Karpas-422 (cell line): ENCODE results near the gene ZNF330. TPM values are rescaled to one million over a fixed set of nuclear protein-coding genes. Genes with fewer than 3 reads are reported as not detected.

Source experiments
- DNase-seq: peaks from one replicate; pipeline ENCODE4 v3.0.0-alpha.2; 2015
- H2AFZ ChIP-seq: fragments of 200-600 bp; sonication (generic); 2 replicates; pipeline ENCODE4 v1.6.1; 2014; ENCODE audit warnings: antibody characterized with exemption, low read length, mixed read lengths
- H3K27ac ChIP-seq: fragments of 200-600 bp; sonication (generic); 2 replicates; pipeline ENCODE4 v1.5.1; 2014; ENCODE audit warnings: mild to moderate bottlenecking, low read length, moderate library complexity
- H3K27me3 ChIP-seq: fragments of 200-600 bp; sonication (generic); 2 replicates; pipeline ENCODE4 v1.6.1; 2014; ENCODE audit warnings: low read length, mixed read lengths
- H3K36me3 ChIP-seq: fragments of 200-600 bp; sonication (generic); 2 replicates; pipeline ENCODE4 v1.6.1; 2014; ENCODE audit warnings: low read length, mixed read lengths; ENCODE audit not compliant: insufficient read depth
- H3K4me1 ChIP-seq: fragments of 200-600 bp; sonication (generic); 2 replicates; pipeline ENCODE4 v1.6.1; 2014; ENCODE audit warnings: mild to moderate bottlenecking, low read length, mixed read lengths
- H3K4me2 ChIP-seq: fragments of 200-600 bp; sonication (generic); 2 replicates; pipeline ENCODE4 v1.6.1; 2014; ENCODE audit warnings: low read length, low read depth, mild to moderate bottlenecking; ENCODE audit not compliant: poor library complexity, severe bottlenecking
- H3K4me3 ChIP-seq: fragments of 200-600 bp; sonication (generic); 2 replicates; pipeline ENCODE4 v1.5.1; 2014; ENCODE audit warnings: mild to moderate bottlenecking, antibody characterized with exemption, low read length, mixed read lengths
- H3K79me2 ChIP-seq: fragments of 200-600 bp; sonication (generic); 2 replicates; pipeline ENCODE4 v1.6.1; 2014; ENCODE audit warnings: mild to moderate bottlenecking, low read length, mixed read lengths
- H3K9ac ChIP-seq: fragments of 200-600 bp; sonication (generic); 2 replicates; pipeline ENCODE4 v1.6.0; 2014; ENCODE audit warnings: low read length
- H3K9me2 ChIP-seq: fragments of 200-600 bp; sonication (generic), shearing (Covaris generic); replicated peaks from 2 replicates; pipeline ENCODE4 v1.6.0; 2014; ENCODE audit warnings: mild to moderate bottlenecking, low read length, moderate library complexity; ENCODE audit not compliant: insufficient read depth
- H3K9me3 ChIP-seq: fragments of 300-700, 200-600 bp; sonication (generic); 2 replicates; pipeline ENCODE4 v1.6.1; 2014; ENCODE audit warnings: low read length, mixed read lengths
- H4K20me1 ChIP-seq: fragments of 200-600 bp; sonication (generic); 2 replicates; pipeline ENCODE4 v1.6.1; 2014; ENCODE audit warnings: mild to moderate bottlenecking, antibody characterized with exemption, low read length, low read depth; ENCODE audit not compliant: insufficient read depth
- total RNA-seq: library from RNA; depleted of rRNA; stranded (reverse); fragments of >200 nt; shearing (Covaris generic); gene quantifications from 2 replicates; pipeline ENCODE4 v1.2.3, GENCODE V29; 2014; ENCODE audit warnings: low replicate concordance

The ZNF330 gene
- total RNA-seq, 1 experiment from 2014 or later: 53.6 TPM

GRCh38 chr4:141193516-141194034, 27.1 kb upstream of the ZNF330 start:
- Histone ChIP-seq H3K4me3 (no peak overlapping the region), H3K27ac (no peak overlapping the region)

GRCh38 chr4:141195095-141195707, 25.5 kb upstream of the ZNF330 start:
- Histone ChIP-seq H3K9me3 (no peaks in the 10 kb centered on the region), H3K27me3 (no peaks in the 10 kb centered on the region), H3K27ac (no peak overlapping the region), H4K20me1 (no peaks in the 10 kb centered on the region), H3K36me3 (no peaks in the 10 kb centered on the region), H3K4me3 (no peak overlapping the region), H3K9me2 (no peaks in the 10 kb centered on the region), H3K9ac (no peak overlapping the region), H3K79me2 (no peaks in the 10 kb centered on the region), H2AFZ (no peak overlapping the region), H3K4me1 (no peaks in the 10 kb centered on the region), H3K4me2 (no peak overlapping the region)
- no peak for DNase-seq

More at GRCh38 chr4:141193516-141194034, 27.1 kb upstream of the ZNF330 start:
- no peak overlapping the region for H3K4me2 ChIP-seq
- H3K9me3 ChIP-seq: no peaks in the 10 kb centered on the region
- H3K79me2 ChIP-seq: no peaks in the 10 kb centered on the region
- H3K27me3 ChIP-seq: no peaks in the 10 kb centered on the region
- no peak overlapping the region for H2AFZ ChIP-seq
- no peaks in the 10 kb centered on the region for H4K20me1 ChIP-seq
- DNase-seq: no peak
- H3K9me2 ChIP-seq: no peaks in the 10 kb centered on the region
- no peaks in the 10 kb centered on the region for H3K4me1 ChIP-seq
- no peak overlapping the region for H3K9ac ChIP-seq
- no peaks in the 10 kb centered on the region for H3K36me3 ChIP-seq

DNA sequence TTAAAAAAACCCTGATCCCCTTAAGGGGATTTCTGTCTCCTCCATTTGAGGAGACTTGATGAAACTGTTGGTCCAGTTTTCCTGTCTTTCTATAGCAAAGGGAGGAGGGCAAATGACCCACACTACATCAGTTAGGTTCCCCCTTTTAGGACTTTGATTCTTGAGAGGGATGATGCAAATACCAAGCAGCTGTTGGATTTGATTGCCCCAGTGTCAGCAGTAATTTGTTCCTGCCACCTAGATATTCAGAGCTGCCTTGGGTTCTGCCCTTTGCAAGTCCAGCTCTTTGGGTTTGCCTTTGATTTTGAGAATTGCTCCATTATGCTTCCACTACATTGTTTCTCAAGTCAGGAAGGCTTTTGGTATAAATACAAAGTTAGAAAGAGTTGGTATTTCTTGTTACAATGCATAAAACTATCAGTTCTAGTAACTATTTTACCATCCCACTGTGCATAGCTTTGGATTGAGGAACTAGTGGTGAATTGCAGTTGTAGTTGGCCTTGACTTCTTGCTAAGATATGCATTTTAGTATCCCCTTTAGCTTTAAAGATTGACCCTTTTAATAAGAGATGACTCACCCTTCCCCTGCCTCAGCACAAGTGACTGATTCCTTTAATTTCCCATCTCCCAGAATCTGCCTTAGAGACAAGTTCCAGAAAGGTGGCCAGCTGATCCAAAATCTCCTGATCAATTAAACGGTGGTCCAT, 24.3 kb upstream of the ZNF330 start:
- H3K4me2 ChIP-seq: no peak overlapping the region
- H3K9me3 ChIP-seq: no peaks in the 10 kb centered on the region
- DNase-seq: no peak
- no peaks in the 10 kb centered on the region for H3K36me3 ChIP-seq
- H3K4me3 ChIP-seq: no peak overlapping the region
- H4K20me1 ChIP-seq: no peaks in the 10 kb centered on the region
- no peak overlapping the region for H2AFZ ChIP-seq
- H3K4me1 ChIP-seq: no peaks in the 10 kb centered on the region
- no peak overlapping the region for H3K9ac ChIP-seq
- no peak overlapping the region for H3K27ac ChIP-seq
- H3K27me3 ChIP-seq: no peaks in the 10 kb centered on the region
- no peaks in the 10 kb centered on the region for H3K79me2 ChIP-seq
- H3K9me2 ChIP-seq: no peaks in the 10 kb centered on the region

GRCh38 chr4:141207961-141208360, 12.7 kb upstream of the ZNF330 start:
- Histone ChIP-seq H3K27me3 (no peaks in the 10 kb centered on the region), H3K9me2 (no peaks in the 10 kb centered on the region), H4K20me1 (no peaks in the 10 kb centered on the region), H3K79me2 (no peaks in the 10 kb centered on the region), H2AFZ (no peak overlapping the region), H3K4me3 (no peak overlapping the region), H3K27ac (no peak overlapping the region), H3K4me2 (no peak overlapping the region), H3K9ac (no peak overlapping the region), H3K4me1 (no peaks in the 10 kb centered on the region; the same call in 1 of the 2 replicates), H3K36me3 (no peaks in the 10 kb centered on the region), H3K9me3 (no peaks in the 10 kb centered on the region)
- no peak for DNase-seq

DNA sequence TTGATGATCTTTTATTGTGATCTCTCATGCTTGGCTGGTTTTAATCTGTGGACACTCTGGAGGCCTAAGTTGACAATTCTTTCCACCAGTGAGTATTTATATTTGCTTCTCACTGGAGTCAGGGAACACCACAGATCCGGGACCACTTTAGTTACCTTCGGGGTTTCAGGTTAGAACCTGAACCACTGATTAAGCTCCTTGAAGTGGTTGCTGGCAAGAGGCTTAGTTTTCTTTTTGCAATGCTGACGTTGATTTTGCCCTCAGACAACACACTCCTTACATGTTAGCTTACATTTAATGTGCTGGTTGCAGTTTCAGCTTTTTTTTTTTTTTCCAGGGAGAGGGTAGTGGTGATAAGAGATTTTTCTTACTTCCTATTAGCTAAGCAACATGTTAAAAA, 10.5 kb upstream of the ZNF330 start:
- Histone ChIP-seq H3K79me2 (no peaks in the 10 kb centered on the region), H3K9me2 (no peaks in the 10 kb centered on the region), H4K20me1 (no peaks in the 10 kb centered on the region), H3K9me3 (no peaks in the 10 kb centered on the region), H3K4me1 (no peaks in the 10 kb centered on the region; the same call in 1 of the 2 replicates), H3K27ac (no peak overlapping the region), H3K36me3 (no peaks in the 10 kb centered on the region), H3K9ac (no peak overlapping the region), H3K4me2 (no peak overlapping the region), H3K4me3 (no peak overlapping the region), H2AFZ (no peak overlapping the region), H3K27me3 (no peaks in the 10 kb centered on the region)
- no peak for DNase-seq

DNA sequence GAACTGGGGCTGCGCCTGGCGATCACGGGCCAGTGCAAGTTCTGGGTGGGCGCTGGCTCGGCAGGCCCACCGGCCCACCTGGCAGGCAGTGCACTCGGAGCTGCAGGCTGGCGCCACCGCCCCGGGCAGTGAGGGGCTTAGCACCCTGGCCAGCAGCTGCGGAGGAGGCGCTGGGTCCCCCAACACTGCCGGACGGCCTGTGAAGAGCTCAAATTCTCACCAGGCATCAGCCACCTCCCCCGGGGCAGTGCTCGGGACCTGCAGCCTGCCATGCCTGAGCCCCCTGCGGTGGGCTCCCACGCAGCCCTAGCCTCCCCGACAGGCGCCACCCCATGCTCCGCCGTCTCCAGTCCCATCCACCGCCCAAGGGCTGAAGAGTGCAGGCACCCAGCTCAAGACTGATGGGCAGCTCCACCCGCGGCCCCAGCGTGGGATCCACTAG, 7.1 kb upstream of the ZNF330 start:
- Histone ChIP-seq H3K9ac (no peak overlapping the region), H3K79me2 (no peaks in the 10 kb centered on the region), H2AFZ (no peak overlapping the region), H3K9me2 (no peaks in the 10 kb centered on the region), H3K4me1 (no peaks in the 10 kb centered on the region; the same call in 1 of the 2 replicates), H3K36me3 (no peaks in the 10 kb centered on the region), H3K9me3 (no peaks in the 10 kb centered on the region), H3K27me3 (no peaks in the 10 kb centered on the region), H3K4me3 (no peak overlapping the region), H4K20me1 (no peaks in the 10 kb centered on the region), H3K27ac (no peak overlapping the region), H3K4me2 (no peak overlapping the region)
- DNase-seq: no peak

DNA sequence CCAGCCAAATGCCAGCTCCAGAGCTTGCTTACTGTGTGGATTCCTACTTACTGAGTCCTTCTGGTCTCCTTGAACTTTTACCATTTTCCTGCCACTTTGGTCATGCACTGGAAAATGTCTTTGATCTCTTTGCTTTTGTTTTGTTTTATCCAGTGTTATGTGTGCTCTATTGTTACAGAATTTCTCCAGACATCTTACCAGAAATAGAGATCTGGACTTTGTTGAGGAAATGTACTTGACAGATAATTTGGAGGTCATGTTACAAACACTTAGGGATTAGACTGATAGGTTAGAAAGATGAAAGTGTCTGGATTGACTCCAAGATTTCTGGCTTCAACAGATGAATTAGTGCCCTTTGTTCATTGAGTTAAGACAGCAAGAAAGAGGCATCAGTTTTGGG, 5.7 kb upstream of the ZNF330 start:
- no peaks in the 10 kb centered on the region for H3K79me2 ChIP-seq
- H3K27ac ChIP-seq: no peak overlapping the region
- no peak overlapping the region for H2AFZ ChIP-seq
- H4K20me1 ChIP-seq: no peaks in the 10 kb centered on the region
- H3K9ac ChIP-seq: no peak overlapping the region
- H3K4me3 ChIP-seq: no peak overlapping the region
- no peaks in the 10 kb centered on the region for H3K9me2 ChIP-seq
- H3K9me3 ChIP-seq: no peaks in the 10 kb centered on the region
- H3K4me2 ChIP-seq: no peak overlapping the region
- H3K36me3 ChIP-seq: no peaks in the 10 kb centered on the region
- no peaks in the 10 kb centered on the region for H3K27me3 ChIP-seq
- no peak for DNase-seq
- H3K4me1 ChIP-seq: no peaks in the 10 kb centered on the region; the same call in 1 of the 2 replicates

DNA sequence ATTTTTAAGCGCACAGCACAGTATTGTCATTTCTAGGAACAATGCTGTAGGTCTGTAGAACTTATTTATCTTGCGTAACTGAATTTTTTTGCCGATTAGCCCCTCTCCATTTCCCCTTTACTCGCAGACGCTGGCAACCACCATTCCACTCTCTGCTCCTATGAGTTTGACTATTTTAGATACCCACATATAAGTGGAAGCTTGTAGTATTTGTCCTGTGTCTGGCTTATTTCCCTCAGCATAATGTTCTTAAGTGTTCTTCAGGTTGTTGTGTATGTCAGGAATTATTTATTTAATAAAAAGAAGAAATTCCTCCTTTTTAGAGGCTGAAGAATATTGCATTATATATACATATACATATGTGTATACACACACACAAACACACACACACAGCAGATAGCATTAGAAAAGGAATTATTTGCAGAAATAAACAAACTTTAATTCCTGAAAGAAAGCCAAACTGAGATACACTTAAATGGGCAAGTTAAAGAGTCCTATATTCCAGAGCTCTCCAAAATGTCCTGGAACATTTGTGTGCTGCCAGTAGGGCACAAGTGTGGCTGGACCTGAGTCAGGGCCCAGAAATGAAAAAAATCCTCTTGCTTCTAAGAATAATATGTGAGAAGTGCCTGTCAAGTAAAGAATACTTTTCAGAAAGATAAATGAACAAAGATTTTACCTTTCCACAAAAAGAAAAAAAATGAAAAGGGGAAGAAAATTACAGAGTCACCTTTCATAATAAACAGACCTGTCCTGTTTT, 4.5 kb upstream of the ZNF330 start:
- H3K27ac ChIP-seq: no peak overlapping the region
- no peaks in the 10 kb centered on the region for H4K20me1 ChIP-seq
- no peak overlapping the region for H3K4me2 ChIP-seq
- H3K9me2 ChIP-seq: no peaks in the 10 kb centered on the region
- DNase-seq: no peak
- no peaks in the 10 kb centered on the region for H3K36me3 ChIP-seq
- H3K9ac ChIP-seq: no peak overlapping the region
- no peaks in the 10 kb centered on the region for H3K27me3 ChIP-seq
- no peaks in the 10 kb centered on the region for H3K9me3 ChIP-seq
- no peaks in the 10 kb centered on the region; the same call in 1 of the 2 replicates for H3K4me1 ChIP-seq
- H3K4me3 ChIP-seq: no peak overlapping the region
- H2AFZ ChIP-seq: no peak overlapping the region
- H3K79me2 ChIP-seq: peaks cover 4% of the 10 kb centered on the region
